Stimulated activated memory B cell treated with anti-CD40 and anti-IgM and Interleukin-4, amounts not matched to agents 10 μg/mL and 1 μg/mL and 100 μg/mL, for 72 hours (primary cell): Measurements from ENCODE around the gene WDFY3.
"Not testable (repeated sequence)": the region's sequence is repeated elsewhere in the genome, so short reads cannot be mapped to it uniquely, and the experiment has no call there.

ENCODE experiments used
- ATAC-seq: fragments of 150-1000 bp; cut with Tn5 transposase; 2 replicates; pipeline ENCODE4 v1.10.0; 2021
- H3K27ac Mint-ChIP-seq: one replicate; pipeline ENCODE4 v1.8.0; 2022; ENCODE audit warnings: mild to moderate bottlenecking, mixed read lengths
- H3K27me3 Mint-ChIP-seq: one replicate; pipeline ENCODE4 v1.8.0; 2022; ENCODE audit warnings: mixed read lengths
- H3K36me3 Mint-ChIP-seq: one replicate; pipeline ENCODE4 v1.8.0; 2022; ENCODE audit warnings: mixed read lengths
- H3K4me1 Mint-ChIP-seq: one replicate; pipeline ENCODE4 v1.8.0; 2022; ENCODE audit warnings: mixed read lengths
- H3K4me3 Mint-ChIP-seq: one replicate; pipeline ENCODE4 v1.8.0; 2022; ENCODE audit warnings: mild to moderate bottlenecking, moderate library complexity, mixed read lengths
- H3K9me3 Mint-ChIP-seq: one replicate; pipeline ENCODE4 v1.8.0; 2022; ENCODE audit warnings: mixed read lengths

WDFY3 gene

DNA sequence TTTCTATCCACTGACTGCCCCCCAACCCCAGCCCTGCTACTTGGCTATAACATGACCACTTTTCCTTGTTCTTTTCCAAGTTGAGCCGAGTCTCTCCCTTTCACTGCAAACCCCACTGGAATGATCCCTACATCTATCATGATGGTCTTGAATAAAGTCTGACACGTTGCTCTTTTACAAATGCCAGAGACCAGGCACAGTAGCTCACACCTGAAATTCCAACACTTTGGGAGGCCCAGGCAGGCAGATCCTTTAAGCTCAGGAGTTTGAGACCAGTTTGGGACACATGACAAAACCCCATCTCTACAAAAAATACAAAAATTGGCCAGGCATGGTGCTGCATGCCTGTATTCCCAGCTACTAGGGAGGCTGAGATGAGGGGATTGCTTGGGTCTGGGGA lies 100.9 kb downstream of the WDFY3 start:
- H3K27ac Mint-ChIP-seq, result no peak overlapping the region
- ATAC-seq, result no peak
- H3K27me3 Mint-ChIP-seq, result no peaks in the 10 kb centered on the region
- no peak overlapping the region for H3K4me3 Mint-ChIP-seq
- H3K9me3 Mint-ChIP-seq, result no peaks in the 10 kb centered on the region
- H3K4me1 Mint-ChIP-seq, result no peaks in the 10 kb centered on the region
- no peaks in the 10 kb centered on the region for H3K36me3 Mint-ChIP-seq

DNA sequence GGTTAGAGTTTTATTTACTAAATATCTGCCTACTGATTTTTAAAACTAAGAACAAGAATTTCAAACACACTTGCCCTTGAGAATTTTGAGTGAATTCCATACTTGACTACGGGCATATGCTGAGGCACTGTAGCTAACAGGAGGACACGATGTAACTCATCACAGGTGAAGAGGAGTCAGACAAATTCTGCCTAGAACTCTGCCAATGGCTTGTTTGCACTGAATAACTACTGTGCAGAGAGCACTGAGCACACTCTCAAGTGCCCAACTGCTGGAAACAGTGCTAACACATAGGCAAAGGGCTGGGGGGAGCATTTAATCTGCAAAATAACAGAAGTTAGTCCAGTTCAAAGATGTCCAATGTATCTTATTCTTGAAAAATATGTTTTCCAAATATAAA lies 104.4 kb downstream of the WDFY3 start:
- H3K27ac Mint-ChIP-seq, result no peak overlapping the region
- no peaks in the 10 kb centered on the region for H3K27me3 Mint-ChIP-seq
- H3K4me1 Mint-ChIP-seq, result no peaks in the 10 kb centered on the region
- peaks cover 3% of the 10 kb centered on the region for H3K9me3 Mint-ChIP-seq
- H3K36me3 Mint-ChIP-seq, result no peaks in the 10 kb centered on the region
- no peak for ATAC-seq
- no peak overlapping the region for H3K4me3 Mint-ChIP-seq

DNA sequence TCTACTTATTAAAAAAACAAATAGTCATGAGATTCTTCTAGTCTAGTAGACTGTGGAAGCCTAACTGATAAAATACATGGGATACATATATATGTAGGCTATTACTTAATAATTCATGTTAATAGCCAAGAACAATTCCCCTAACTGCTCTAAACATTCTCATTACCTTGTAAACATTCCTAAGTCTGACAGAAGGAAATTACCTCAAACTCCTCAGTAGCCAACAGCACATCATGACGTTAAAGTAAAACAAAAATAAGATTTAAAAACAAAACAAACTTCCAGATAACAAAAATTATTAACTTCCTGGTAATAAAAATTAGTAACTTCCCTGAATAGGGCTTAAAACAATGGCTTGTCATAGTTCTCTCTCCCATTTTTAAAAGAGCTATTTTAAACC lies 109.2 kb downstream of the WDFY3 start:
- no peak overlapping the region for H3K27ac Mint-ChIP-seq

DNA sequence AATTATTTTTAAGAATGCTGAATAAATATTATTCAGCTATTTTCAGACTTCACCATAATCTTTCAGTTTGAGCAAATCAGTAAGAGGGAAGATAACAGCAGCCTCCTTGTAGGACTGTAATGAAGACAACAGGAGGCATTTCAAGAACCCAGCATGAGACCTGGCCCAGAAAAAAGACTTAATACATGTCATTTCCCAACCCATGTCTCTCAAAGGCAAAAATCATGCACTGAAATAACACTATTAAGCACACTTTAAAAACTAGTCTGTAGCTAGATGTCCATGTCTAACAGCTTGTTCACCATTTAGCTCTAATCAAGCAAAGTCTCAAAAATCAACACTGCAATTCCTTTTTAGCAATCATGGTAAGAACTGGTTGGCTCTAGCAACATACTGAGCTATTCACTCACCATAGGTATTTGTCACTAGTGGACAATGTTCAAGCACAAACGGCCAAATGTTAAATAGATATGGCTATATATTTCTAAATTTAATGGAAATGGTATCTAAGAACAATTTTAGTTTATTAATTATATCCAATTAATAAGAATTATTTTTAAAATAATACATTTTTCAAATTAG lies 109.9 kb downstream of the WDFY3 start:
- no peaks in the 10 kb centered on the region for H3K4me1 Mint-ChIP-seq
- peaks cover 3% of the 10 kb centered on the region for H3K9me3 Mint-ChIP-seq
- H3K36me3 Mint-ChIP-seq, result no peaks in the 10 kb centered on the region
- H3K27me3 Mint-ChIP-seq, result no peaks in the 10 kb centered on the region
- H3K4me3 Mint-ChIP-seq, result no peak overlapping the region
- ATAC-seq, result no peak
- H3K27ac Mint-ChIP-seq, result no peak overlapping the region

More for the DNA sequence above, 109.2 kb downstream of the WDFY3 start:
- Mint-ChIP-seq H3K36me3 (no peaks in the 10 kb centered on the region), H3K4me3 (no peak overlapping the region), H3K4me1 (no peaks in the 10 kb centered on the region), H3K27me3 (no peaks in the 10 kb centered on the region), H3K9me3 (peaks cover 3% of the 10 kb centered on the region)
- no peak for ATAC-seq

DNA sequence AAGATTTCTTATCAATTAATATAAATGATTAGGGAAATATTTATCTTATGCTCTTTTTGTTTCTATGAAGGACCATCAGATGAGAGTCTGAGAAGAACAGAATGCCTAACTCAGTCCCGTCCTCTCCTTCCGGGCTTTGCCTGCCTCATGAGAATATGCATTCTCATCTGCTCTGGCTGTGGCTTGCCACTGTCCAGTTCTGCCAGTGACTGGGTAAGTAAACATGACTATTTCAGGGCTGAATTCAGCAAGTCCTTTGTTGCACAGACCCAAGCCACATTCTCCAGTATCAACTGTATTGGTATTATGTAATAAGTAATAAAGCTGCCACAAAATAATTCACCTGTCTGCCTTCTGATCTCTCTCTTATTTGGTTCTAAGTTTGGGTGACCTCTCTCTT lies 110.7 kb downstream of the WDFY3 start:
- no peaks in the 10 kb centered on the region for H3K4me1 Mint-ChIP-seq
- no peaks in the 10 kb centered on the region for H3K27me3 Mint-ChIP-seq
- ATAC-seq, result no peak
- no peak overlapping the region for H3K27ac Mint-ChIP-seq
- peaks cover 3% of the 10 kb centered on the region for H3K9me3 Mint-ChIP-seq
- no peaks in the 10 kb centered on the region for H3K36me3 Mint-ChIP-seq
- H3K4me3 Mint-ChIP-seq, result no peak overlapping the region

DNA sequence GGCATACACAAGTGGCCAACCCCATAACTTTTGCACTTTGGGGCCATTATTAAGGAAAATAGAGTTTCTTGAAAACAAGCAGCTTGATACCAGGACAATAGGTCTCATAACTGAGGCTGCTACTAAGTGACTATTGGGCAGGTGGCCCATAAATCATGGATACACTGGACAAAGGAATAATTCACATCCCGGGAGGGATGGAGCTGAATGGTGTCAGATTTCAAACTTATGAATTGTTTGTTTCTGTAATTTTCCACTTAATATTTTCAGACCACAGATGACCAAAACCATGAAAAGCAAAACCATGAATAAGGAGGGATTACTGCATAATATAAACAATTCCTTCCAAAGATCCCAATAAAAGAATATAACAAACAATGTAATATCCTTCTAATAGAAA lies 114.4 kb downstream of the WDFY3 start:
- Mint-ChIP-seq H3K9me3 (no peaks in the 10 kb centered on the region), H3K27ac (no peak overlapping the region), H3K36me3 (no peaks in the 10 kb centered on the region), H3K4me1 (no peaks in the 10 kb centered on the region), H3K27me3 (no peaks in the 10 kb centered on the region), H3K4me3 (no peak overlapping the region)
- ATAC-seq, result no peak

DNA sequence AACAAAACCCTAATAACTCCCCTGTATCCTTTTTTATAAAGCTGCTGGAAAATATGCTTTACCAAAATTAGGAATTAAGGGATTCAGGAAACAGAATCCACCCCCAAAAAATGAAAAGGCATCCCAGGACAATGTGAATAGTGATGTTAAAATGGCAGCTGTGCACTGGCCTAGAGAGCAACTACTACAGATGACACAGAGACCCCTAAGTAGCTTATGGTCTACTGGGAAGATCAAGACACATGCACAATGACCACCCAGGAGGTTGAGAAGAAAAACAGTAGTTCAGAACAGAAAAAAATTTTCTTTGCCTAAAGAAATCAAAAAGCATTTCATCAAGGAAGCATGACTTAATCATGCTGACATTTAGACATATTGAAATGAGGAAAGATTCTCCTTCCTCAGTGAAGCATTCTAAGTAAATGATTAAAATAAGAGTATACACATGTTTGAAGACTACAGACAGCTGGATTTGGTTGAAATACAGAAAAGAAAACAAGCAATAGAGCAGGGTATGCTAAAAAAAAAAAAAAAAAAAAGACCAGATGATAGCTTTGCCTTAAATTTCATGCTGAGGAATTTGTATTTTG lies 117.3 kb downstream of the WDFY3 start:
- no peak for ATAC-seq
- H3K27me3 Mint-ChIP-seq, result no peaks in the 10 kb centered on the region
- H3K4me3 Mint-ChIP-seq, result no peak overlapping the region

DNA sequence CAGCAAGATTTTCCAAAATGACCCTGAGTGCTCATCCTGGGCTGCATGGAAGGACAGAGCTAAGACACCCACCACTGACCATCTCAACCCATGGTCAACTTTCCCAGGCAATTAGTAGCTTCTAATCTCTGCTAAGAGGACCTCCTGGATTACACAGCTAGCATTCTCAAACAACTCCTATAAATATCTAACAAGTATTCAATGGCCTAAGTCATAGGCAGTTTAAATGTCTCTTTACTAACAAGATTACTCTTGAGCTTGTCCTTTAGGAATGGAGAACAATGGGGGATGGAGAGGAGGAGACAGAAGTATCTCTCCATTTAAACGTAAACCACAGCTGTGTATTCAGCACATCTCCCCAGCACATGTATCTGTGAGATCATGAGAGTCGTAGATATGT lies 118.1 kb downstream of the WDFY3 start:
- ATAC-seq, result no peak
- Mint-ChIP-seq H3K27me3 (no peaks in the 10 kb centered on the region), H3K36me3 (no peaks in the 10 kb centered on the region), H3K27ac (no peak overlapping the region), H3K4me1 (no peaks in the 10 kb centered on the region), H3K9me3 (no peaks in the 10 kb centered on the region), H3K4me3 (no peak overlapping the region)

More for the DNA sequence above, 117.3 kb downstream of the WDFY3 start:
- Mint-ChIP-seq H3K36me3 (no peaks in the 10 kb centered on the region), H3K27ac (no peak overlapping the region), H3K4me1 (no peaks in the 10 kb centered on the region), H3K9me3 (no peaks in the 10 kb centered on the region)

DNA sequence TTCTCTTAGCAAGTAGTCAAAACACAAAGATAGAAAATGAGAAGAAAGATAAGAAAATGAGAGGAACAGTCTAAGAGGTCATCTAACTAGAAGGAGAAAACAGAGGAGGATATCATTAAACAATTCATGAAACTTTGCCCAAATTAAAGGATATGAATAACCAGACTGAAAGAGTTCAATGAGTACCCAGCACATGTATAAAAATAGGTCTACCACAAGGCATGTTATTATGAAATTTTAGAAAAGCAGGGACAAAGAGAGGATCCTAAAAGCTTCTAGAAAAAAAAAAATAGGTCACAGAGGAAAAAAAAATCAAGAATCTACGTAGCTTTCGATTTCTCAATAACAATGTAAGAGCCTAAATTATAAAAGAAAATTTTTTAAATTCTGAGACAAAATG lies 118.5 kb downstream of the WDFY3 start:
- no peak for ATAC-seq
- H3K4me1 Mint-ChIP-seq, result no peaks in the 10 kb centered on the region
- H3K27ac Mint-ChIP-seq, result no peak overlapping the region
- no peaks in the 10 kb centered on the region for H3K36me3 Mint-ChIP-seq
- no peaks in the 10 kb centered on the region for H3K9me3 Mint-ChIP-seq
- H3K27me3 Mint-ChIP-seq, result no peaks in the 10 kb centered on the region
- no peak overlapping the region for H3K4me3 Mint-ChIP-seq

DNA sequence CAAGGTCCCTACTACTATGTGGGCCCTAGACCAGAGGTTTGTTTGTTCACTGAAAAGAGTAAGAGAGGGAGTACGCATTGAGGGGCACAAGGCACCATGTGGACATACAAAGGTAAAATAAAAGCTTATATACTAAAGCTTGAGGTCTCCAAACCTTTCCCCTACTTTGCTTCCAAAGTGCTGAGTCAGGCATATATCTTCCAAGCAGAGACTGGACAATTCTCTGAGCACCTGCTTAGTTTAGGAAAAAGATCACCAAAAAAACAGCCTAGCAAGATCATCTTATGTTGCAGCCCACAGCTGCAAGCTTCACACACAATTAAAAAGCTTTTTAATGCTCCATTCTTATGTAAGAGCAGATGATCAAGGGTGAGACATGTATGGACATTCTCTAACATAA lies 119.5 kb downstream of the WDFY3 start:
- Mint-ChIP-seq H3K27me3 (no peaks in the 10 kb centered on the region), H3K4me3 (no peak overlapping the region), H3K4me1 (no peaks in the 10 kb centered on the region), H3K9me3 (no peaks in the 10 kb centered on the region), H3K27ac (no peak overlapping the region), H3K36me3 (no peaks in the 10 kb centered on the region)
- no peak for ATAC-seq

DNA sequence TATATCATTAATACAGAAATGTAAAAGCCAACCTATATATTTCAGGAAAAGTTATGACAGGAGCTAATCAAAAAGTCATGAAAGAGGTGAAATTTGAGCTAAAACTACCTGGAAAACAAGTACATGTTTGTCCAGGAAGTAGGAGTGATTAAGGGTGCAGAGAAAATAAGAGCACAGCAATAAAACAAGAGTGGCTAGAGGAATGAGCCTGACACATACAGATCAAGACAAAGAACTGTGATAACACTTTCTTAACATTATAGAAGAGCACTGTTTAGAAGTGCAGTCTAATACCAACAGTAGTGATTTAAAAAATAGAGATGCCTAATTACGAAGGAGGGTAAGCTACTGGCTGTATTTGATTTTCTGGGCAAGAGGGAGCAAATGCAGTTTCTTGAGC lies 125.1 kb downstream of the WDFY3 start:
- ATAC-seq, result no peak
- Mint-ChIP-seq H3K27me3 (no peaks in the 10 kb centered on the region), H3K9me3 (no peaks in the 10 kb centered on the region), H3K36me3 (no peaks in the 10 kb centered on the region), H3K4me3 (no peak overlapping the region), H3K4me1 (no peaks in the 10 kb centered on the region), H3K27ac (no peak overlapping the region)

DNA sequence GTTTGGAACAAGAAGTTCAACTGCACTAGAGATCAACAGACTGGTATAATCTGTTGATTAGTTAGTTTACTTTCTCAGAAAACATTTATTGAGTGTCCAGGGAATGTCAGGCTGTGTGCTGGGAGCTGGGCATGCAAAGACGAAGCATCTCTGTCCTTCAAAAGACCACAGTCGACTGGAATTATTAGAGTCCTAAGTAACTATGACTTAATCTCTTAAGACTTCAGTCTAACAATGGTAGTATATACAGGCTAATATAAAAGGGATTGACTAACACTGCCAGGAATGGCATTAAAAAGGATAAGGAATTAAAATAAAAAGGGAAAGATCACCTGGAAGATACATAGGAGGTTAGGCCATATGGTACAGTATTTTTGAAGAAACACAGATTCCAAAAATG lies 128.7 kb downstream of the WDFY3 start:
- H3K36me3 Mint-ChIP-seq, result no peaks in the 10 kb centered on the region
- H3K4me1 Mint-ChIP-seq, result no peaks in the 10 kb centered on the region
- H3K9me3 Mint-ChIP-seq, result no peaks in the 10 kb centered on the region
- H3K27ac Mint-ChIP-seq, result no peak overlapping the region
- no peak overlapping the region for H3K4me3 Mint-ChIP-seq
- no peak for ATAC-seq
- no peaks in the 10 kb centered on the region for H3K27me3 Mint-ChIP-seq

DNA sequence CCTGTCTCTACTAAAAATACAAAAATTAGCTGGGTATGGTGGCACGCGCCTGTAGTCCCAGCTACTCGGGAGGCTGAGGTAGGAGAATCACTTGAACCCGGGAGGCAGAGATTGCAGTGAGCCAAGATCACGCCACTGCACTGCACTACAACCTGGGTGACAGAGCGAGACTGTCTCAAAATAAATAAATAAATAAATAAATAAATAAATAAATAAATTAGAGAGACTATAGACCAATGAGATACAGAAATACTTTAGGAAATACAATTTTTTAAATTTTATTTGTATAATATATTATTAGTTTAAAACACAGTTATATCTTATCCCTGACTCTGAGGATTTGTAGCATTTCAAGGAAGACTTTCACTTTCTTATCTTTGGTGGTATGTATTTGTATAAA lies 136.9 kb downstream of the WDFY3 start:
- ATAC-seq, H3K27ac Mint-ChIP-seq, H3K27me3 Mint-ChIP-seq, H3K4me1 Mint-ChIP-seq, H3K9me3 Mint-ChIP-seq, H3K36me3 Mint-ChIP-seq, H3K4me3 Mint-ChIP-seq: not testable (repeated sequence)

DNA sequence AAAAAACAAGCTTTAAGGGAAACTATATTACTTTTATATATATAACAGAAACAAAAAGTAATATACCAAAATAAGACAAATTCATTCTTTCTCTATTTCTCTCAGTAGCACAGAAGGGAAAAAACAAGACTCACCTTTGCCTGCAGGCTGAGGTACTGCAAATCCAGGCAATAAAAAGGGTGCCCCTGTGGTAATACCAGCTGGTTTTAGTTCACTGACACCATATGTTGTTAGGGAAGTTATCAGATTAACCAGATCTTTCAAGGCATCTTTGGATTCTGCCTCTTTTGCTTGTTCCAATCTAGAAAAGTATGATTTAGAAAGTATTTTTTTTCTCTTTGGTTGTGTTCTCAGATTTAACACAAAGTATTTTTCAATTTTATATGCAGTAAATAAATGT lies 139.8 kb downstream of the WDFY3 start:
- no peaks in the 10 kb centered on the region for H3K36me3 Mint-ChIP-seq
- ATAC-seq, result no peak
- no peaks in the 10 kb centered on the region for H3K4me1 Mint-ChIP-seq
- H3K27ac Mint-ChIP-seq, result no peak overlapping the region
- H3K4me3 Mint-ChIP-seq, result no peak overlapping the region
- no peaks in the 10 kb centered on the region for H3K27me3 Mint-ChIP-seq
- H3K9me3 Mint-ChIP-seq, result no peaks in the 10 kb centered on the region

DNA sequence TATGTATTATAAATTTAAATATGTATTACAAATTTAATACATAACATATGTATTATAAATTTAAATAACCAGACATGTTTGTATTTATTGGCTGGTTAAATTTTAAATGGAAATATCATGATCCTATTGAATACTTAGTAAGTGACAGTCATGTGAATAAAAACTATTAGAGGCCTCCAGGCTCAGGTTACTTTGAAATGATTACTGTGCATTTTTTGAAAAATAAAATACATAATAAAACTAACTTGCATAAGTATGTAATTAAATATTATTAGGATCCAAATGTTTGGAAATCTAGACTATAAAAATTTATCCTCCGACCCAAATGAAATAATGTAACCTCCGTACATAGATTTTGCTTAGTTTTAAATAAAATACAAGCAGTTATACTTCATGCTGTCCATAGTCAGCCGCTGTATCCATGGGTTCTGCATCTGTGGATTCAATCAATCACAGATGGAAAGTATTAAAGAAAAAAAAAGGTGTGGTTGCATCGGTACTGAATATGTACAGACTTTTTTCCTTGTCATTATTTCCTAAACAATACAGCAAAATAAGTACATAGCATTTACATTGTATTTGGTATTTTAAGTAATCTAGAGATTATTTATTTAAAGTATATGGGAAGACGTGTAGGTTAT lies 140.7 kb downstream of the WDFY3 start:
- no peaks in the 10 kb centered on the region for H3K36me3 Mint-ChIP-seq
- no peak for ATAC-seq

DNA sequence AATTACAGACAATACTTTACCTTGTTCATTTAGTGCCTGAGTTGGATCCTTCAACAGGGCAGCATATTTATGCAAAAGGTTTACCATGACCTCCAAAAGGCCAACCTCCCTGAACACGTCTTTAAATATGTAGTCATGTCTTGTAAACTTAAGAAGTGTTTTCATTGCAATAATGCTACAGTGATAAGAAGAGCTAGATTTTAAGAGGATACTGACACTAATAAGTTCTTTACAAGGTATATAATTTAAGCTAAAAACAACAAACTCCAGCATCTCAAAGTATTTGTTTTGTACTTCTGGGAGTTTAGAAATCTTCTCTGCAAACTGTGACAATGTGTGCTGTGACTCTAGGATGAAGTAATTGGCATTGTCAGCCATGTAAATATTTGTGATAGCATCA lies 145.4 kb downstream of the WDFY3 start:
- Mint-ChIP-seq H3K9me3 (no peaks in the 10 kb centered on the region), H3K4me3 (no peak overlapping the region), H3K27me3 (no peaks in the 10 kb centered on the region), H3K36me3 (no peaks in the 10 kb centered on the region), H3K4me1 (no peaks in the 10 kb centered on the region), H3K27ac (no peak overlapping the region)
- ATAC-seq, result no peak

More for the DNA sequence above, 140.7 kb downstream of the WDFY3 start:
- no peaks in the 10 kb centered on the region for H3K4me1 Mint-ChIP-seq
- no peak overlapping the region for H3K27ac Mint-ChIP-seq
- no peaks in the 10 kb centered on the region for H3K27me3 Mint-ChIP-seq
- H3K4me3 Mint-ChIP-seq, result no peak overlapping the region
- no peaks in the 10 kb centered on the region for H3K9me3 Mint-ChIP-seq
